OCI-LY7 (cell line): ENCODE data around the gene RAB3C. TPM values are rescaled to one million over a fixed set of nuclear protein-coding genes. Genes with fewer than 3 reads are reported as not detected.

Experiments
- BruUV-seq: library from RNA; stranded (reverse); fragments of 400-500 nt; replicated peaks from 2 replicates; lab custom pipeline; 2021; lab: Mats Ljungman, UMichigan
- CTCF ChIA-PET: fragments of 300-600 bp; sonication (Branson Sonifier 250); formaldehyde crosslinking; loops from one replicate; lab custom pipeline; 2022; ENCODE audit warnings: antibody characterized with exemption; ENCODE audit not compliant: unreplicated experiment; lab: Charles Lee
- POLR2A ChIA-PET: fragments of 300-600 bp; sonication (Branson Sonifier 250); formaldehyde crosslinking; loops from one replicate; lab custom pipeline; 2022; ENCODE audit warnings: antibody characterized with exemption; lab: Charles Lee
- DNase-seq: peaks from one replicate; pipeline ENCODE4 v3.0.0-alpha.2; 2015; ENCODE audit warnings: low spot score
- H2AFZ ChIP-seq: fragments of 200-600 bp; sonication (generic), shearing (Covaris generic); 2 replicates; pipeline ENCODE4 v1.6.1; 2014; ENCODE audit warnings: mild to moderate bottlenecking, antibody characterized with exemption, low read length, moderate library complexity
- H3K27ac ChIP-seq: fragments of 200-600 bp; sonication (generic); 2 replicates; pipeline ENCODE4 v1.5.1; 2014; ENCODE audit warnings: mixed run types, low read depth, mild to moderate bottlenecking, moderate library complexity, low read length, inconsistent platforms; ENCODE audit not compliant: poor library complexity, severe bottlenecking
- H3K36me3 ChIP-seq: fragments of 200-600 bp; sonication (generic); 2 replicates; pipeline ENCODE4 v1.6.1; 2014; ENCODE audit warnings: mild to moderate bottlenecking, antibody characterized with exemption, low read length, moderate library complexity, mixed read lengths; ENCODE audit not compliant: insufficient read depth
- H3K4me1 ChIP-seq: fragments of 200-600 bp; sonication (generic); 2 replicates; pipeline ENCODE4 v1.5.1; 2014; ENCODE audit warnings: mild to moderate bottlenecking, low read length; ENCODE audit not compliant: insufficient read depth, poor library complexity, severe bottlenecking
- H3K4me2 ChIP-seq: fragments of 200-600 bp; sonication (generic); 2 replicates; pipeline ENCODE4 v1.6.1; 2014; ENCODE audit warnings: mild to moderate bottlenecking, low read length
- H3K4me3 ChIP-seq: fragments of 200-600 bp; sonication (generic); 2 replicates; pipeline ENCODE4 v1.5.1; 2014; ENCODE audit warnings: mild to moderate bottlenecking, low read depth, low read length; ENCODE audit not compliant: poor library complexity, severe bottlenecking
- H3K79me2 ChIP-seq: fragments of 200-600 bp; sonication (generic); 2 replicates; pipeline ENCODE4 v1.6.1; 2016; ENCODE audit warnings: low read depth, mild to moderate bottlenecking, low read length, moderate library complexity, mixed read lengths; ENCODE audit not compliant: insufficient read depth
- H3K9me2 ChIP-seq: fragments of 200-600 bp; sonication (generic); 2 replicates; pipeline ENCODE4 v1.6.1; 2016; ENCODE audit warnings: mild to moderate bottlenecking, low read length, mixed read lengths; ENCODE audit not compliant: insufficient read depth
- H3K9me3 ChIP-seq: fragments of 200-600 bp; sonication (generic); 2 replicates; pipeline ENCODE4 v1.6.1; 2014; ENCODE audit warnings: mild to moderate bottlenecking, mixed run types, low read length, mixed read lengths
- H4K20me1 ChIP-seq: fragments of 200-600 bp; sonication (generic); 2 replicates; pipeline ENCODE4 v1.6.1; 2014; ENCODE audit warnings: mild to moderate bottlenecking, antibody characterized with exemption, low read length, moderate library complexity, mixed read lengths; ENCODE audit not compliant: insufficient read depth
- EZH2phosphoT487 ChIP-seq: fragments of 200-600 bp; sonication (generic); IDR thresholded peaks from 2 replicates; pipeline ENCODE4 v1.6.1; 2018; ENCODE audit warnings: low read depth, borderline replicate concordance, mild to moderate bottlenecking, mixed run types, antibody characterized with exemption, low read length, moderate library complexity, mixed read lengths
- intact Hi-C: fragments of 100-400 bp; cut with micrococcal nuclease; formaldehyde crosslinking; loops from one replicate; pipeline ENCODE4 v1.10.0; 2022; ENCODE audit not compliant: unreplicated experiment
- total RNA-seq, 2 experiments: library from RNA; depleted of rRNA in 1 of 2; stranded (reverse); fragments of >200 nt in 1 of 2; shearing (Covaris generic) in 1 of 2; gene quantifications; 2 replicates each; pipeline ENCODE4 v1.2.3, GENCODE V29; 2014 to 2022
- TF ChIP-seq, protein P1 (sequence below): fragments of 200-600 bp; sonication (generic); conservative IDR thresholded peaks from 2 replicates; pipeline ENCODE4 v1.5.1; 2014; ENCODE audit warnings: mild to moderate bottlenecking, antibody characterized with exemption, low read length, moderate library complexity, mixed read lengths

RAB3C gene
- total RNA-seq, 2 experiments from 2014 or later, result not detected

DNA sequence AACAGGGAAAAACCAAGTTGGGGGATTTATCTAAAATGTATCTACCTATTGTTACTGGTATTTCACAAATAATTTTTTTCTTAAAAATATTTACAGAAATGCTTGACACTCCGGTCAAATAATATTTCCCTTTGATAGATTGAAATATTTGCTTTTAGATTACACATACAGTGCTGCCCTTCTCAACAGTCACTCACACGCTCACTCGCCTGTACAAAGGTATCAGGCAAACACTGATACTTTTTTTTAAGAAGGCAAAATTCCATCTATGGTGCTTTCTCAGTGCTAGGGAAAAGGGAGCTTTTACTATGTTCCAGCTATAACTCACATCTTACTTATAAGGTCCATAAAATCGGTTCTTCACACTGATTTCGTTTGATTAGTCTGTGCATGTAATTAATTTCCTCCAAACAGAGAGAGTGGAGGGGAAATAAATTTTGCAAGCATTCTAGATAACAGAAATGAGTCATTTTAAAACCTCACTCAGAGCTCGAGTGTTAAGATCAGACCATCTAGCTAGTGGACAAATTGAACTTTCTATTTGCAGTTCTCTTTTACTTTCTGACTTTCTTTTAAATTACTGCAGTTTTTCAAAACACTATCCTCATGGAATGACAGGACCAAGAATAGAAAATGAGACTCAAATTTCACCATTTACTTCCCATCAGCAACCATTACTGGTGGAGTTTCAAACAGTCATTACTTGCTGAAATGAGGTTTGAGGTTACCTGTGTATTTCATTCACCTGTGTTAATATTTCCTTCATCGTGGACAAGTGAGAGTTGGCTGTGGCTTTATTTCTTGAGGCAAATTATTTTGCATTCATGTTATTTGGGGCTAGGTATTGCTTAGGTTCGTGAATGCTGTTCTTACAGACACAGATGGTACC, 273.2 kb downstream of the RAB3C start:
- no peaks in the 10 kb centered on the region for H3K79me2 ChIP-seq
- intact Hi-C loops, result no loop called here
- H3K36me3 ChIP-seq, result no peaks in the 10 kb centered on the region
- H3K4me3 ChIP-seq, result no peak overlapping the region
- H4K20me1 ChIP-seq, result no peaks in the 10 kb centered on the region
- no peak for DNase-seq
- H3K27ac ChIP-seq, result no peak overlapping the region
- POLR2A ChIA-PET, result no interaction called here
- no peak overlapping the region for H2AFZ ChIP-seq
- no peak overlapping the region for H3K4me2 ChIP-seq
- no peaks in the 10 kb centered on the region for H3K9me3 ChIP-seq
- no peaks in the 10 kb centered on the region for H3K4me1 ChIP-seq
- no TSS peak for BruUV-seq
- no peaks in the 10 kb centered on the region for H3K9me2 ChIP-seq
- CTCF ChIA-PET, result no interaction called here
- no peak for TF ChIP-seq EZH2phosphoT487
- TF ChIP-seq, protein P1, sequence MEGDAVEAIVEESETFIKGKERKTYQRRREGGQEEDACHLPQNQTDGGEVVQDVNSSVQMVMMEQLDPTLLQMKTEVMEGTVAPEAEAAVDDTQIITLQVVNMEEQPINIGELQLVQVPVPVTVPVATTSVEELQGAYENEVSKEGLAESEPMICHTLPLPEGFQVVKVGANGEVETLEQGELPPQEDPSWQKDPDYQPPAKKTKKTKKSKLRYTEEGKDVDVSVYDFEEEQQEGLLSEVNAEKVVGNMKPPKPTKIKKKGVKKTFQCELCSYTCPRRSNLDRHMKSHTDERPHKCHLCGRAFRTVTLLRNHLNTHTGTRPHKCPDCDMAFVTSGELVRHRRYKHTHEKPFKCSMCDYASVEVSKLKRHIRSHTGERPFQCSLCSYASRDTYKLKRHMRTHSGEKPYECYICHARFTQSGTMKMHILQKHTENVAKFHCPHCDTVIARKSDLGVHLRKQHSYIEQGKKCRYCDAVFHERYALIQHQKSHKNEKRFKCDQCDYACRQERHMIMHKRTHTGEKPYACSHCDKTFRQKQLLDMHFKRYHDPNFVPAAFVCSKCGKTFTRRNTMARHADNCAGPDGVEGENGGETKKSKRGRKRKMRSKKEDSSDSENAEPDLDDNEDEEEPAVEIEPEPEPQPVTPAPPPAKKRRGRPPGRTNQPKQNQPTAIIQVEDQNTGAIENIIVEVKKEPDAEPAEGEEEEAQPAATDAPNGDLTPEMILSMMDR, result no peak

DNA sequence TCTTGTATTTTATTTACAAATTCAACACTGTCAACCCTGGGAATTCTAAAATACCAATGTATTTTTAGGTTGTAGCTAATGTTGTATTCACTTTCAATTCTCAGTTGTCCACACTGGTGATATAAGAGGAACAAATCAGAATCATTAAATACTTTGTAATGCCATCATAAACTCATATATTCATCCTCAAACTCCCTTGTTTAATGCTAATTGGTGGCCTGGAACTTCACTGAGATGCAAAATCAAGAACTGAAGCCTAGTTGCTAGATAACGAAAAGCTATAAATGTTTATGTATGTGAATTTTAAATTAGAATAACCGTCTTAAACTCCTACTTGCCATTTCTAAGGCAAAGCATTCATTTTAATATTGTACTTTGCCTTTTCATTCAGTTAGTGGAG, 274.7 kb downstream of the RAB3C start:
- ChIA-PET POLR2A (interaction anchor here (1.2 kb wide), 1 partner anchor 10 kb away, joined by 4 read pairs; no protein-coding TSS in a partner anchor), CTCF (no interaction called here)
- H3K9me2 ChIP-seq, result no peaks in the 10 kb centered on the region
- no peak overlapping the region for H3K27ac ChIP-seq
- H3K4me3 ChIP-seq, result no peak overlapping the region
- TF ChIP-seq, protein P1, result no peak
- no peak for TF ChIP-seq EZH2phosphoT487
- intact Hi-C loops, result no loop called here
- H3K79me2 ChIP-seq, result no peaks in the 10 kb centered on the region
- no peak overlapping the region for H3K4me2 ChIP-seq
- no peak overlapping the region for H2AFZ ChIP-seq
- BruUV-seq, result no TSS peak
- H3K36me3 ChIP-seq, result no peaks in the 10 kb centered on the region
- no peaks in the 10 kb centered on the region for H4K20me1 ChIP-seq
- no peak for DNase-seq
- H3K4me1 ChIP-seq, result no peaks in the 10 kb centered on the region
- no peaks in the 10 kb centered on the region for H3K9me3 ChIP-seq

DNA sequence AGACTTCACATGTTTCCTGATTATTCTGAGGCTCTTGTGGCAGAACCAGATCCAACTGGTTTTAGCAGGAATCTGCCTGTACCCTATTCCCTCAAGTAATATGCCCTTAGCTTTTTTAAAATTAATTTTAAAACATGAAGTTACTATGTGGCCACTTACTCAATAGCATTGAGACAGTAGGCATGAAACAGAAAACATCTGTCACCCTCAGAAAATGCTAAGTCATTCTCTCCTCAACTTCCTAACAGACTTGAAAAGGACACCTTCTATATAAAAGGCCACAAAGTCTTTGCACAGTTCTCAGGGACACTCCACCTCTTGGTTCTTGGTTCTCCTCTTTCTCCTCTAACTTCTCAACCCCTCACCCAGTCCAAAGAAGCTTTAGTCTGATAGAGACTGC, 277.8 kb downstream of the RAB3C start:
- no peaks in the 10 kb centered on the region for H3K79me2 ChIP-seq
- no TSS peak for BruUV-seq
- no peak overlapping the region for H3K4me2 ChIP-seq
- CTCF ChIA-PET, result no interaction called here
- H4K20me1 ChIP-seq, result no peaks in the 10 kb centered on the region
- intact Hi-C loops, result no loop called here
- no peak overlapping the region for H3K27ac ChIP-seq
- no peak for TF ChIP-seq EZH2phosphoT487
- TF ChIP-seq, protein P1, result no peak
- H3K9me2 ChIP-seq, result no peaks in the 10 kb centered on the region
- no peak for DNase-seq
- H2AFZ ChIP-seq, result no peak overlapping the region
- H3K4me3 ChIP-seq, result no peak overlapping the region
- H3K9me3 ChIP-seq, result no peaks in the 10 kb centered on the region
- POLR2A ChIA-PET, result interaction anchor here (0.9 kb wide), 1 partner anchor 9 kb away, joined by 3 read pairs; no protein-coding TSS in a partner anchor
- no peaks in the 10 kb centered on the region for H3K4me1 ChIP-seq
- no peaks in the 10 kb centered on the region for H3K36me3 ChIP-seq
